ENCODE data around the gene UBAP1.
"Not testable (repeated sequence)": the region's sequence is repeated elsewhere in the genome, so short reads cannot be mapped to it uniquely, and the experiment has no call there.

Gene UBAP1

GRCh38 chr9:34179213-34180136 is 632 bp downstream of the UBAP1 start:
- DNase-seq = peak; percentile 54

DNA sequence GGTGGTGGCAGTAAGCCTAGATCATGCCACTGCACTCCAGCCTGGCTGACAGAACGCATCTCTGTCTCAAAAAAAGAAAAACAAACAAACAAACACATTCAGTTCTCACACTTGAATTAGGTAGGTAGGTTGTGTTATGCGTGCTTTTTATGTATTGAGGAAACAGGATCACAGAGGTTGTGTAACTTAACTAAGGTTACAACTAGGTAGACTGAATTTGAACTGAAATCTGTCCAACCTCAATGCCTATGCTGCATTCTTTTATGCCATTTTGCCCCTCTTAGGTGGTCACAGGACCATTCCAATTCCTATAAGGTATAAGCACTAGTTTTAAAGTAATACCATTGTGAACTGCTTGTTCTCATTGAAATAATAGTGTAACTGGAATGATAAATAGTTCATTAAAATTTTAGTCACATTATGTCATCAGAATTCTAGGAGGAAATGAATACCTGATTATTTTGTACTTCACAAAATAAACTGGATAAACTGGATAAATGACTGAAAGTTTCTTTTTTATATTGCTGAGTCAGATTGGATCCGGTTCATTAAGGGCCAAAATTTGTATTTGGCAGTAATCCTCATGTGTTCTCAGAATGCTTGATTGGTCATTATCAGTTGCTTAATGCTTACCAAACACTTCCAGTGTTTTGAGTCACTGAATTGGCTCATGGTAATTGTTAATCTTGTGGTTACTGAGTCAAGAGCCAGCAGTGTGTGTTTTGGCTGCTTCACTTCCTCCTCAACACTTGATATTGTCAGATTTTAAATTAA is 7.1 kb downstream of the UBAP1 start:
- no peak for DNase-seq

DNA sequence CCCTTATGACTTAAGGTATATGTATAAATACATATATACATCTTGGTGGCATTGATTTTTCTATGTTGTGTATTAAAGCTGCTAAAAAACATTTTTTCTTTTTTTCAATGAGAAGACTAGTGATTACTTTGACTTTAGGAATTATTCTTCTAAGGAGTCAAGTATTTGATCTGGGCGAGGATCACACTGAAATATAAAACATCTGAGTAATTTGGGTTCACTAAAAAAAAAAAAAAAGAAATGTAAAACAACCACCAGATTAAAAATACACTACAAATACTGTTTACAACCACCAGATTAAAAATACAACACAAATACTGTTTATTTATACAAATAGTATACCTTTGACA is 9.0 kb downstream of the UBAP1 start:
- no peak for DNase-seq

GRCh38 chr9:34190996-34191892 is 12.4 kb downstream of the UBAP1 start:
- DNase-seq = peak; percentile 54

GRCh38 chr9:34195143-34195542 is 16.3 kb downstream of the UBAP1 start:
- no peak for DNase-seq

GRCh38 chr9:34197286-34197685 is 18.4 kb downstream of the UBAP1 start:
- not testable (repeated sequence) for DNase-seq

GRCh38 chr9:34197756-34198711 is 19.2 kb downstream of the UBAP1 start:
- DNase-seq = no peak

- DNase-seq = no peak
Measured at GRCh38 chr9:34200092-34200491, 21.2 kb downstream of the UBAP1 start.

GRCh38 chr9:34203275-34203991 is 24.6 kb downstream of the UBAP1 start:
- no peak for DNase-seq

GRCh38 chr9:34203992-34204635 is 25.3 kb downstream of the UBAP1 start:
- no peak for DNase-seq

GRCh38 chr9:34205102-34205501 is 26.3 kb downstream of the UBAP1 start:
- no peak for DNase-seq

DNA sequence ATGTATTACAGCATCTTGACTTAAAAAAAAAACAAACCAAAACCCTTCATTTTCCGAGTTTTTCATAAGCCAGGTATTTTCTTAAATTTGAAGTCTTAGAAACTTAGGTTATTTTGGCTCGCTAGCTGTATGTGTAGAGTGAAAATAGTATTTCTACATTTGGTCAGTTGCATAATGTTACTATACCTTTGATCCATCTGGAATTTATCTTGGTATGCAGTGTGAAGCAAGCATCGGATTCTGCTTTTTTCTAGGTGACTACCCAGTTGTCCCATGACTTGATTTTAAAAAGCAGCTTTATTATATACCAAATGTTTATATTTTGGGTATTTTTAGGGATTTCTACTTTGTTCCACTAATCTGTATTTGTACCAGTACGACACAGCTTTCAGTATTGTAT is 27.7 kb downstream of the UBAP1 start:
- DNase-seq = no peak

- no peak for DNase-seq
Measured at GRCh38 chr9:34211395-34211794, 32.6 kb downstream of the UBAP1 start.

- DNase-seq = peak; percentile 33
Measured at GRCh38 chr9:34214354-34215000, 35.6 kb downstream of the UBAP1 start.

DNA sequence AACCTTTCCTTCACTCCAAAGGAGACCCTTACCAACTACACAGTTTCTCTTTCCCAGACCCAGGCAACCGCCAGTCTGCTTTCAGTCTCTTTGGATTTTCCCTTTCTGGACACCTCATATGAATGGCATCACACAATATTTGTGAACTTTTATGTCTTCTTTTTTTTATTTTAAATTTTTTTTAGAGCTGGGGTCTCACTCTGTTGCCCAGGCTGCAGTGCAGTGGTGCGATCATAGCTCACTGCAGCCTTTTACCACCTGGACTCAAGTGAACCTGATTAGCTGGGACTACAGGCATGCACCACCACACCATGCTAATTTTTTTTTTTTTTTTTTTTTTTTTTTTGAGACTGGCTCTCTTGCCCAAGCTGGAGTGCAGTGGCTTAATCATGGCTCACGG is 37.5 kb downstream of the UBAP1 start:
- no peak for DNase-seq

- DNase-seq = not testable (repeated sequence)
Measured at GRCh38 chr9:34217015-34217414, 38.2 kb downstream of the UBAP1 start.

DNA sequence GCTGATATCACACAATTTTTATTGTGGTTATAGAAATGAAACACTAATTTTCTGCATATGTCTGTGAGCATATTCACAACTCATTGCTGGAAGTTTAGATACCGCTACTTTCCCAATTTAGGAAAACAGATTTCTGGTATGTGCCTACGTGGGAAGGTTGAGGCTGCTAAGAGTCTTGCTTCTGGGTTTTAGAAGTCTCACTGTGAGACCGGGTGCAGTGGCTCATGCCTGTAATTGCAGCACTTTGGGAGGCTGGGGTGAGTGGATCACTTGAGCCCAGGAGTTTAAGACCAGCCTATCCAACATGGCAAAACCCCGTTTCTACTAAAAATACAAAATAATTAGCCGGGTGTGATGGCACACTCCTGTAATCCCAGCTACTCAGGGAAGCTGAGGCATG is 39.6 kb downstream of the UBAP1 start:
- no peak for DNase-seq

- DNase-seq = no peak
Measured at GRCh38 chr9:34219421-34219820, 40.6 kb downstream of the UBAP1 start.

- no peak for DNase-seq
Measured at GRCh38 chr9:34220218-34220617, 41.4 kb downstream of the UBAP1 start.

- DNase-seq = no peak
Measured at GRCh38 chr9:34224349-34224748, 45.5 kb downstream of the UBAP1 start.
